ENCODE measurements around the gene ABCC10. TPM values are rescaled to one million over a fixed set of nuclear protein-coding genes. Genes with fewer than 3 reads are reported as not detected.
A peak's percentile ranks its signal among the peaks of the same experiment; 100 is the strongest.
"Not testable (repeated sequence)": the region's sequence is repeated elsewhere in the genome, so short reads cannot be mapped to it uniquely, and the experiment has no call there.

Gene ABCC10
- total RNA-seq, 2 donors from 2014 or later = 21.1 to 22.4 TPM

DNA sequence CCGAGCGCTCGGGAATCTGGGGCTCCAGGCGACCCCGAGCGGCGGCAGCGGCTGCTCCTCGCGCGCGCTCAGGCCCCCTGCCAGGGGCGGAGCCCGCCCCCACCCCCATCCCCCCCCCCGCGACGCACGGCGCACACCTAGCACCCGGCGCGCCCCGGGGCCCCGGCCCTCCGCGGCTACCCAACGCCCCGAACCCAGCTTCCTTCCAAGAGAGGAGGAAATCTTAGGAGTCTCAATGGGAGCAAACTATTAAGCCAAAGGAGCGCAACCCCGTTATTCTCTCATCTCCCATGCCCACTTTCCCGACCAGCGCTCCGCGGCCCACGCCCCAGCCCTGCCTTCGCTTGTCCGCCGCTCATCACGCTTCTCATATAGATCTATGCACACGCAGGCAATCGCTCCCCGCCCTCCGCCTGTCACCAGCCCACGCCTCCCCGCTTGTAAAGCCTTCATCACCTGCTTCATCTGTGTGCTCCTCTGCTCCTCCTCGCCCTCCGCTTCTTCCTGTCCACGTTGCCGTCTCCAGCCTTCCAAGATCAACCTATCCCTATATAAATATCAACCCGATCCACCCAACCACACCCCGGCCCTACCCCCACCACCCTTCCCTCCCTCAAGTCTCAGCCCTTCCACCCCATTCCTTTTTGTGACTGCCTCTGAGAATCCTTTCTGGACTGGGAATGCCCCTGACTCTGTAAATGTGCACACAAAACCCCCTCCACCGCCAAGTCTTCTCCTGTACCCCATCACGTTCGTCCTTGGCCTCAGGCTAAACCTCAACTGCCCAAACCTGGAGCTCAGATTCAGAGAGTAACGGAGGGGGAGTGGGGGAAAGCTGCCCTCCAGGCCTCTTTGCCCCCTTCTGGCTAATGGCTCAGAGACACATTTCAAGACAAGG is 28.4 kb downstream of the ABCC10 start, which contains the start of gene DLK2:
DLK2 (minus strand) TSS at position 18 of the 898 bp plus-strand sequence. CDS start 723 bp downstream, outside the sequence.
- DNase-seq (ENCODE audit: low spot score) = peak; percentile 74
- intact Hi-C loops (cut with DNase I) = loop anchor here in 1 of 2 donors (5.0 kb wide), 1 partner anchor 52 kb away; no protein-coding TSS in a partner anchor

GRCh38 chr6:43457643-43458042 is 30.3 kb downstream of the ABCC10 start:
- intact Hi-C loops (cut with DNase I) = loop anchor here in 1 of 2 donors (5.0 kb wide), 1 partner anchor 50 kb away; no protein-coding TSS in a partner anchor

DNA sequence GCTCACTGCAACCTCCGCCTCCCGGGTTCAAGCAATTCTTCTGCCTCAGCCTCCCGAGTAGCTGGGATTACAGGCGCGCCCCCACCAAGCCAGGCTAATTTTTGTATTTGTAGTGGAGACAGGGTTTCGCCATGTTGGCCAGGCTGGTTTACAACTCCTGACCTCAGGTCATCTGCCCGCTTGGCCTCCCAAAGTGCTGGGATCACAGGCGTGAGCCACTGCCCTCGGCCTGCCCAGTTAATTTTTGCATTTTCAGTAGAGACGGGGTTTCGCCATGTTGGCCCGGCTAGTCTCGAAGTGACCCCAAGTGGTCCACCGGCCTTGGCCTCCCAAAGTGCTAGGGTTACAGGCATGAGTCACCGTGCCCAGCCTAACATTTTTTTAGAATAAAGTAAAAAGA is 30.8 kb downstream of the ABCC10 start:
- not testable (repeated sequence) for DNase-seq (ENCODE audit: low spot score)
- intact Hi-C loops (cut with DNase I) = loop anchor here in 1 of 2 donors (5.0 kb wide), 1 partner anchor 49 kb away; no protein-coding TSS in a partner anchor

More at GRCh38 chr6:43457643-43458042, 30.3 kb downstream of the ABCC10 start:
- peak; percentile 11 for DNase-seq (ENCODE audit: low spot score)

- intact Hi-C loops (cut with DNase I) = loop anchor here in 1 of 2 donors (5.0 kb wide), 1 partner anchor 48 kb away; no protein-coding TSS in a partner anchor
- DNase-seq (ENCODE audit: low spot score) = no peak
Measured at GRCh38 chr6:43459535-43459934, 32.2 kb downstream of the ABCC10 start.

DNA sequence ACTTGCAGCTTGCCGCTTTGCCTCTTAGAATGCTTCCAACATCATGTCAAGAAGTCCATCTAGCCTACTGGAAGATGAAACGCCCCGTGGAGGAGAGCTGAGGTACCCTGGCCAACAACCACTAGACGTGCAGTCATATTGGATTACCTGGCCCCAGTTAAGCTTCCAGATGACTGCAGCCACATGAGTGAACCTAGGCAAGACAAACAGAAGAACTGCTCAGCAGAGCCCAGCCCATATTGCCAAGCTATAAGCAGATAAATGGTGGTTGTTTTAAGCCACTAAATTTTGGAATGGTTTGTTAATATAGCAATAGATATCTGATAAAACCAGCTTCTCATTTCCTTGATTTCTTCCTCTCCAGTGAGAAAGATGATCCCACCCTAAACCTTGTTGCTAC is 32.7 kb downstream of the ABCC10 start:
- intact Hi-C loops (cut with DNase I) = no loop called here
- no peak for DNase-seq (ENCODE audit: low spot score)

- intact Hi-C loops (cut with DNase I) = no loop called here
- DNase-seq (ENCODE audit: low spot score) = no peak
Measured at GRCh38 chr6:43461936-43462335, 34.6 kb downstream of the ABCC10 start.

DNA sequence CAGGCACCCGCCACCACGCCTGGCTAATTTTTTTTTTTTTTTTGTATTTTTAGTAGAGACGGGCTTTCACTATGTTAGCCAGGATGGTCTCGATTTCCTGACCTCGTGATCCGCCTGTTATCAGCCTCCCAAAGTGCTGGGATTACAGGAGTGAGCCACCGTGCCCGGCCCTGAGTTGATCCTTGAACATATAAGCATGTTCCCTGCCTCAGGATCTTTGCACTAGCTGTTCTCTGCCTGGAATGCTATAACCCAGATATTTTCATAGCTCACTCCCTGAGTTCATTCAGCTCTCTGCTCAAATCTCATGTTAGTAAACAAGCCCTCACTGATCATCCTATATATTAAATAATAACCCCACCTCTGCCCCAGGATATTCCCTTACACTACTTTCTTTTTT is 37.0 kb downstream of the ABCC10 start:
- intact Hi-C loops (cut with DNase I) = no loop called here
- no peak for DNase-seq (ENCODE audit: low spot score)

GRCh38 chr6:43465948-43466347 is 38.6 kb downstream of the ABCC10 start:
- intact Hi-C loops (cut with DNase I) = no loop called here
- no peak for DNase-seq (ENCODE audit: low spot score)

DNA sequence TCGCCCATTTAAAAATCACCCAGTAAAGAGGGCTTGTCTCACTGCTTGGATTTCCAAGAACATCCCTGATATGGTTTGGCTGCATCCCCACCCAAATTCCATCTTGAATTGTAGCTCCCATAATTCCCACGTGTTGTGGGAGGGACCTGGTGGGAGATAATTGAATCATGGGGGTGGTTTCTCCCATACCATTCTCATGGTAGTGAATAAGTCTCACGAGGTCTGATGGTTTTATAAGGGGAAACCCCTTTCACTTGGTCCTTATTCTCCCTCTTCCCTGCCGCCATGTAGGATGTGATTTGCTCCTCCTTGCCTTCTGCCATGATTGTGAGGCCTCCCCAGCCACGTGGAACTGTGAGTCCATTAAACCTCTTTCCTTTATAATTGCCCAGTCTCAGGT is 39.9 kb downstream of the ABCC10 start:
- intact Hi-C loops (cut with DNase I); DNase-seq (ENCODE audit: low spot score): not testable (repeated sequence)

DNA sequence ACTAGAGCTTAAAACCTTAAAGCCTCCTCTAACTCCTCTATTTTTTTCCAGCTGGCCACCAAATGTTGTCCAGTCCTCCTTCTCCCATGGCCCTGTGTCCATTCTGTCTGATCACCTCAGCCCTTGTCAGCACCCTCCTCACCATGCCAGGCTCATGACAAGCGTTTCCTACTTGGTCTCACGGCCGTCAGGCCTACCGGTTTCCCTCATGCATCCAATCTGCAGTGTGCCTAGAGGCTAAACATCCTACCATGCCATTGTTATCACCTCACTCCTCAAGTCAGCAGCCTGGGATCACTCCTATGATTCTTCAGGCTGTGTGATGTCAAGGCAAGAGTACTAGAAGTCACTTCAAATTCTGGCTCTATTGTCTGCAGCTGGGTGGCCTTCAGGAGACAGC is 40.4 kb downstream of the ABCC10 start:
- intact Hi-C loops (cut with DNase I) = no loop called here
- DNase-seq (ENCODE audit: low spot score) = no peak

- intact Hi-C loops (cut with DNase I) = no loop called here
- no peak for DNase-seq (ENCODE audit: low spot score)
Measured at GRCh38 chr6:43468240-43468639, 40.9 kb downstream of the ABCC10 start.

- intact Hi-C loops (cut with DNase I) = no loop called here
- no peak for DNase-seq (ENCODE audit: low spot score)
Measured at GRCh38 chr6:43468748-43469681, 41.7 kb downstream of the ABCC10 start.

- intact Hi-C loops (cut with DNase I) = no loop called here
- no peak for DNase-seq (ENCODE audit: low spot score)
Measured at GRCh38 chr6:43469947-43470346, 42.6 kb downstream of the ABCC10 start.

DNA sequence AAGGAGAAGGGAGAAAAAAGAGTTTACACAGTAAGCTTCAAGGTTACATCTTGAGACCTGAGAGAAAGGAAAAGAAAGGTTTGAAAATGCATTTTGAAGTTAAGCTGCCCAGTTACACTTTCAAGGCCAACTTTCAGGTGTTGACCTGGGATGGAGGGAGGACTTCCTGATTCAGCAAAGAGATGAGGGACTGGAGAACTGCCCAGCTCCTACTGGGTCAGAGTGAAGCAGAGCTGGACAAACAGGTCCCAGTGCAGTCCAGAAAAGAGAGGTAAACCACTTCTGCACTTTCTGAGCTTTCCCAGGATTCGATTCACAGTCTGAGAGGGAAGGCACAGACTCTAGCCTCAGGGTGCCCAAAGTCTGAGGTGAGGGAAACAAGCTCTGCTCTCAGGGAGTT is 44.1 kb downstream of the ABCC10 start:
- intact Hi-C loops (cut with DNase I) = no loop called here
- DNase-seq (ENCODE audit: low spot score) = no peak

DNA sequence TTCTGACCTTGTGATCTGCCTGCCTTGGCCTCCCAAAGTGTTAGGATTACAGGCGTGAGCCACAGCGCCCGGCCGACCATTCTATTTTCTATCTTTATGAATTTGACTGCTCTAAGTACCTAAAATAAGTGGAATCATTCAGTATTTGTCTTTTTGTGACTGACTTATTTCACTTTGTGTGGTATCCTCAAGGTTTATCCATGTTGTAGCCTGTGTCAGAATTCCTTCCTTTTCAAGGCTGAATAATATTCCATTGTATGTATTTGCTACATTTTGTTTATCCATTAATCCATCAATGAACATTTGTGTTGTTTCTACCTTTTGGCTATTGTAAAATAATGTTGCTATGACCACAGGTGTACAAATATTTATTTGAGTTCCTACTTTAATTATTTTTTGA is 45.2 kb downstream of the ABCC10 start:
- no peak for DNase-seq (ENCODE audit: low spot score)
- intact Hi-C loops (cut with DNase I) = no loop called here

GRCh38 chr6:43475516-43475915 is 48.2 kb downstream of the ABCC10 start:
- no peak for DNase-seq (ENCODE audit: low spot score)
- intact Hi-C loops (cut with DNase I) = no loop called here

- intact Hi-C loops (cut with DNase I) = no loop called here
Measured at GRCh38 chr6:43476746-43477145, 49.4 kb downstream of the ABCC10 start.

DNA sequence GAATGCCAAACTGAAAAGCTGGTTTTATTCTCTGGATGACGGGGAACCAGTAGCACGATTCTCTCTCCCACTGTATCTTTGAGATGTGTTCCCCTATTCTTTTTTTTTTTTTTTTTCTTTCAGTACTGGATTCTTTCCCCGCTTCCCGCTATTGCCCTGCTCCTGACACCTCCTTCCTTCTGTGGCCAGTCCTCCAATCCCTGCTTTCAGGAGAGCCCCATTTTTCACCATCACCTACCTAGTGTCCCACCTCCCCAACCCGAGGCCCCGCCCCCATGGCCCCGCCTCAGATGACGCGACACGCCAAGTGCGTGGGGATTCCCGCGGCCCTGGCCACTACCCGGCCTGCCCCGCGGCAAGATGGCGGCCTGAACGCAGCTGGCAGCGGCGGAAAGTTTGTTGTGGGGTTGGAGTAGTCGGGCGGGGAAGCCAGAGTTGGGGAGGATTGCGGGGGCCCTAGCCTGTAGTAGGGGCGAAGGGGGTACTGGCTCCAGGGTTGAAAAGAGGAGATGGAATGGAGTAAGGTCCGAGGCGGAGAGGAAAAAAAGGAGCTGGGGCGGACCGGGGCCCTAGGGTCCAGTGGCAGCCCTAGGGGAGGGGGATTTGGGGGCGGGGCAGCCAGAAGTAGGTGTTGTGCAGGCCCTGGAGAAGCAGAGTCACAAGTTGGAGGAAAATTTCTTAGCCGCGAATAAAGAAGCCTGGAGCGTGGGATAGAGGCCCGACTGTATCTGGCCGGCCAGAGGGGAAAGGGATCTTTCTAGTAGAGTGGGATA is 50.1 kb downstream of the ABCC10 start, which contains the start of gene TJAP1:
TJAP1 (plus strand) TSS at position 336 of the 773 bp plus-strand sequence. CDS start 21,432 bp downstream, outside the sequence.
- peak; percentile 97 for DNase-seq (ENCODE audit: low spot score)
- intact Hi-C loops (cut with DNase I) = loop anchor here in 1 of 2 donors (2.0 kb wide), 1 partner anchor 51 kb away; no protein-coding TSS in a partner anchor

More at GRCh38 chr6:43476746-43477145, 49.4 kb downstream of the ABCC10 start:
- no peak for DNase-seq (ENCODE audit: low spot score)

- intact Hi-C loops (cut with DNase I) = loop anchor here in 1 of 2 donors (2.0 kb wide), 1 partner anchor 51 kb away; no protein-coding TSS in a partner anchor
Measured at GRCh38 chr6:43478008-43478372, 50.6 kb downstream of the ABCC10 start.

More at GRCh38 chr6:43478008-43478372, 50.6 kb downstream of the ABCC10 start:
- no peak for DNase-seq (ENCODE audit: low spot score)

Data from posterior vena cava (tissue), 2 donors.